Calu3 (cell line): ENCODE measurements around the gene TNRC18. TPM values are rescaled to one million over a fixed set of nuclear protein-coding genes. Genes with fewer than 3 reads are reported as not detected.

Experiments
- BruUV-seq: library from RNA; stranded (reverse); fragments of 400-500 nt; replicated peaks from 2 replicates; lab custom pipeline; 2021; lab: Mats Ljungman, UMichigan
- CTCF ChIA-PET: fragments of 300-600 bp; sonication (Branson Sonifier 250); formaldehyde crosslinking; loops from one replicate; lab custom pipeline; 2022; ENCODE audit warnings: antibody characterized with exemption; lab: Charles Lee
- DNase-seq: peaks from one replicate; pipeline ENCODE4 v3.0.0; 2022
- H3K27ac Mint-ChIP-seq: one replicate; pipeline ENCODE4 v1.8.0; 2022; ENCODE audit warnings: mixed read lengths; ENCODE audit not compliant: unreplicated experiment
- H3K27me3 Mint-ChIP-seq: one replicate; pipeline ENCODE4 v1.8.0; 2022; ENCODE audit warnings: mixed read lengths; ENCODE audit not compliant: unreplicated experiment
- H3K36me3 Mint-ChIP-seq: one replicate; pipeline ENCODE4 v1.8.0; 2022; ENCODE audit warnings: mild to moderate bottlenecking, moderate library complexity, mixed read lengths; ENCODE audit not compliant: insufficient read depth, unreplicated experiment
- H3K4me1 Mint-ChIP-seq: one replicate; pipeline ENCODE4 v1.8.0; 2022; ENCODE audit warnings: mild to moderate bottlenecking, low read depth, mixed read lengths; ENCODE audit not compliant: unreplicated experiment
- H3K4me3 Mint-ChIP-seq: one replicate; pipeline ENCODE4 v1.8.0; 2022; ENCODE audit warnings: mild to moderate bottlenecking, low read depth, moderate library complexity, mixed read lengths; ENCODE audit not compliant: unreplicated experiment
- H3K9me3 Mint-ChIP-seq: one replicate; pipeline ENCODE4 v1.8.0; 2022; ENCODE audit warnings: low read depth, mixed read lengths; ENCODE audit not compliant: unreplicated experiment
- intact Hi-C: fragments of 100-400 bp; cut with micrococcal nuclease; formaldehyde crosslinking; loops from one replicate; pipeline ENCODE4 v1.10.0; 2022; ENCODE audit not compliant: unreplicated experiment
- total RNA-seq: library from RNA; stranded (reverse); gene quantifications from 2 replicates; pipeline ENCODE4 v1.2.3, GENCODE V29; 2022
- TF ChIP-seq, protein P1 (sequence below): fragments of 200-600 bp; IDR thresholded peaks from one replicate; pipeline ENCODE4 v1.8.0; 2022; ENCODE audit warnings: antibody characterized with exemption; ENCODE audit not compliant: unreplicated experiment

TNRC18 gene
- total RNA-seq, 1 experiment from 2014 or later: 213 TPM

DNA sequence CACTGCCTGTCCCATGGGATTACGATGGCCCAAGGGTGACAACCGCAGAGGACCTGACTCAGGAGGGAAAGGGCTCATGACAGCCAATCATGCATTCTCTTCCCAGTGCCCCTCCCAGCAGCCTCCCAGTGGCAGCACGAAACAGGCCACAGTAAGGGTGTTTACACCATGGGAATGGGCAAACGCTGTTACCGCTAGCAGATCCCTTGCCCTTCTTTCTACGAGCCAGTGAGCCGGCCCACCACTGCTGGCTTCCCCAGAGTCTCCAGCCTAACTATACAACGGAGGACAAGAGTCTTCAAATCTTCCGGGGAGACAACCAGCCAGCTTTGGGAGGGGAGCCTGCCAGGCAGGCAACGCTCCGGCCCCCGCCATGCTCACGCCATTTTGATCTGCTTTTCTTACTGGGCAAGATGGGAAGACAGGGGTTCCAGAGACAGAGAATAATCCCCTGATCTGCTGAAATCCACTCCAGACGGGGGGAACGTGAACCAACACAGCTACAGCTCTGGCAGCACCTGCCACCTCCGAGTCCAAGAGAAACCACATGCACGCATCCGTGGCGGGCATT is 71.1 kb downstream of the TNRC18 start:
- no peaks in the 10 kb centered on the region for H3K27me3 Mint-ChIP-seq
- TF ChIP-seq, protein P1, sequence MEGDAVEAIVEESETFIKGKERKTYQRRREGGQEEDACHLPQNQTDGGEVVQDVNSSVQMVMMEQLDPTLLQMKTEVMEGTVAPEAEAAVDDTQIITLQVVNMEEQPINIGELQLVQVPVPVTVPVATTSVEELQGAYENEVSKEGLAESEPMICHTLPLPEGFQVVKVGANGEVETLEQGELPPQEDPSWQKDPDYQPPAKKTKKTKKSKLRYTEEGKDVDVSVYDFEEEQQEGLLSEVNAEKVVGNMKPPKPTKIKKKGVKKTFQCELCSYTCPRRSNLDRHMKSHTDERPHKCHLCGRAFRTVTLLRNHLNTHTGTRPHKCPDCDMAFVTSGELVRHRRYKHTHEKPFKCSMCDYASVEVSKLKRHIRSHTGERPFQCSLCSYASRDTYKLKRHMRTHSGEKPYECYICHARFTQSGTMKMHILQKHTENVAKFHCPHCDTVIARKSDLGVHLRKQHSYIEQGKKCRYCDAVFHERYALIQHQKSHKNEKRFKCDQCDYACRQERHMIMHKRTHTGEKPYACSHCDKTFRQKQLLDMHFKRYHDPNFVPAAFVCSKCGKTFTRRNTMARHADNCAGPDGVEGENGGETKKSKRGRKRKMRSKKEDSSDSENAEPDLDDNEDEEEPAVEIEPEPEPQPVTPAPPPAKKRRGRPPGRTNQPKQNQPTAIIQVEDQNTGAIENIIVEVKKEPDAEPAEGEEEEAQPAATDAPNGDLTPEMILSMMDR: no peak
- peaks cover 69% of the 10 kb centered on the region for H3K36me3 Mint-ChIP-seq
- CTCF ChIA-PET: interaction anchor here (0.8 kb wide), 1 partner anchor 21 kb away, joined by 3 read pairs; no protein-coding TSS in a partner anchor
- H3K9me3 Mint-ChIP-seq: no peaks in the 10 kb centered on the region
- no peak overlapping the region for H3K4me3 Mint-ChIP-seq
- H3K27ac Mint-ChIP-seq: no peak overlapping the region
- intact Hi-C loops: no loop called here
- DNase-seq: no peak
- no peaks in the 10 kb centered on the region for H3K4me1 Mint-ChIP-seq
- BruUV-seq: no TSS peak

- TSS peak; percentile 27 for BruUV-seq
- no peak for DNase-seq
- no peaks in the 10 kb centered on the region for H3K4me1 Mint-ChIP-seq
- no peaks in the 10 kb centered on the region for H3K9me3 Mint-ChIP-seq
- no peak overlapping the region for H3K27ac Mint-ChIP-seq
- TF ChIP-seq, protein P1: no peak
- peaks cover 61% of the 10 kb centered on the region for H3K36me3 Mint-ChIP-seq
- H3K27me3 Mint-ChIP-seq: no peaks in the 10 kb centered on the region
- CTCF ChIA-PET: interaction anchor here (0.7 to 0.8 kb wide), 2 partner anchors 21 to 48 kb away, joined by 3 read pairs; no protein-coding TSS in a partner anchor
- intact Hi-C loops: no loop called here
- no peak overlapping the region for H3K4me3 Mint-ChIP-seq
Measured at GRCh38 chr7:5351507-5352265, 71.9 kb downstream of the TNRC18 start.

- Mint-ChIP-seq H3K36me3 (peaks cover 58% of the 10 kb centered on the region), H3K27me3 (no peaks in the 10 kb centered on the region), H3K4me3 (no peak overlapping the region), H3K27ac (no peak overlapping the region), H3K9me3 (no peaks in the 10 kb centered on the region), H3K4me1 (no peaks in the 10 kb centered on the region)
- TF ChIP-seq, protein P1: no peak
- CTCF ChIA-PET: interaction anchor here (0.7 kb wide), 1 partner anchor 49 kb away, joined by 3 read pairs; no protein-coding TSS in a partner anchor
- no peak for DNase-seq
- no TSS peak for BruUV-seq
- intact Hi-C loops: no loop called here
Measured at GRCh38 chr7:5350600-5351385, 72.8 kb downstream of the TNRC18 start.

GRCh38 chr7:5350174-5350463 is 73.5 kb downstream of the TNRC18 start:
- intact Hi-C loops: no loop called here
- Mint-ChIP-seq H3K36me3 (peaks cover 58% of the 10 kb centered on the region), H3K27ac (no peak overlapping the region), H3K4me3 (no peak overlapping the region), H3K4me1 (no peaks in the 10 kb centered on the region), H3K9me3 (no peaks in the 10 kb centered on the region), H3K27me3 (no peaks in the 10 kb centered on the region)
- CTCF ChIA-PET: interaction anchor here (0.6 kb wide), 1 partner anchor 21 kb away, joined by 4 read pairs; no protein-coding TSS in a partner anchor
- BruUV-seq: no TSS peak
- no peak for DNase-seq
- TF ChIP-seq, protein P1: no peak
